SK-N-SH (cell line): Measurements from ENCODE around the gene PLCB1. TPM values are rescaled to one million over a fixed set of nuclear protein-coding genes. Genes with fewer than 3 reads are reported as not detected.

Experiments
- CTCF ChIA-PET: fragments of 300-600, 350-600 bp; formaldehyde crosslinking; extraction: SDS; loops from one replicate; lab custom pipeline; 2021; lab: Yijun Ruan, JAX
- POLR2A ChIA-PET: fragments of 350-600 bp; sonication (Branson Sonifier 250); formaldehyde crosslinking; extraction: SDS; loops from one replicate; lab custom pipeline; 2020; ENCODE audit warnings: antibody characterized with exemption, inconsistent platforms; lab: Yijun Ruan, JAX
- DNase-seq: peaks from one replicate; pipeline ENCODE4 v3.0.0; 2012
- H2AFZ ChIP-seq: fragments of 200-600 bp; sonication (generic); 2 replicates; pipeline ENCODE4 v1.8.1; 2016; ENCODE audit warnings: antibody characterized with exemption, mild to moderate bottlenecking, low read depth
- H3F3A ChIP-seq: fragments of 200-600 bp; sonication (generic); replicated peaks from 2 replicates; pipeline ENCODE3; 2016; ENCODE audit warnings: antibody characterized with exemption, mild to moderate bottlenecking; ENCODE audit not compliant: insufficient read depth
- H3K27ac ChIP-seq, 2 experiments: fragments of 200-500 bp in 1 of 2; fragments of 200-600 bp in 1 of 2; sonication (Bioruptor generic) in 1 of 2; sonication (generic), shearing (Covaris generic) in 1 of 2; 2 replicates each; pipeline versions ENCODE4 v1.5.1 to v1.6.1; 2014 to 2016; ENCODE audit warnings: low read depth in 2 of 2, inconsistent platforms in 1 of 2, low read length in 1 of 2, mild to moderate bottlenecking in 1 of 2, mixed read lengths in 1 of 2
- H3K27me3 ChIP-seq: fragments of 200-600 bp; sonication (generic), shearing (Covaris generic); 2 replicates; pipeline ENCODE4 v1.6.1; 2016; ENCODE audit warnings: mixed run types; ENCODE audit not compliant: insufficient read depth
- H3K36me3 ChIP-seq, 2 experiments: fragments of 200-500 bp in 1 of 2; fragments of 200-600 bp in 1 of 2; sonication (Bioruptor generic) in 1 of 2; sonication (generic) in 1 of 2; replicated peaks in 1 of 2; 2 replicates each; pipeline versions ENCODE3 to v1.5.1; 2014 to 2016; ENCODE audit warnings: low read length in 1 of 2, mild to moderate bottlenecking in 1 of 2; ENCODE audit not compliant: insufficient read depth in 2 of 2, control insufficient read depth in 1 of 2
- H3K4me1 ChIP-seq, 2 experiments: fragments of 200-500 bp in 1 of 2; fragments of 200-600 bp in 1 of 2; sonication (Bioruptor generic) in 1 of 2; sonication (generic), shearing (Covaris generic) in 1 of 2; 2 replicates each; pipeline versions ENCODE4 v1.5.1 to v1.6.1; 2014 to 2016; ENCODE audit warnings: low read depth in 1 of 2, low read length in 1 of 2, mixed run types in 1 of 2; ENCODE audit not compliant: insufficient read depth in 2 of 2, control insufficient read depth in 1 of 2
- H3K4me2 ChIP-seq: fragments of 200-600 bp; sonication (generic), shearing (Covaris generic); 2 replicates; pipeline ENCODE4 v1.6.1; 2017; ENCODE audit warnings: mixed run types
- H3K4me3 ChIP-seq, 2 experiments: fragments of 200-500 bp in 1 of 2; fragments of 200-600 bp in 1 of 2; sonication (Bioruptor generic) in 1 of 2; sonication (generic), shearing (Covaris generic) in 1 of 2; 2 replicates each; pipeline versions ENCODE4 v1.5.1 to v1.8.1; 2014 to 2016; ENCODE audit warnings: low read depth in 2 of 2, inconsistent platforms in 1 of 2, low read length in 1 of 2, mild to moderate bottlenecking in 1 of 2, mixed read lengths in 1 of 2, moderate library complexity in 1 of 2
- H3K79me2 ChIP-seq: fragments of 200-600 bp; sonication (generic); 2 replicates; pipeline ENCODE4 v1.8.1; 2017; ENCODE audit warnings: mild to moderate bottlenecking; ENCODE audit not compliant: insufficient read depth
- H3K9ac ChIP-seq: fragments of 200-600 bp; sonication (generic); 2 replicates; pipeline ENCODE4 v1.6.1; 2017; ENCODE audit warnings: mixed run types
- H3K9me2 ChIP-seq: fragments of 200-600 bp; sonication (generic); 2 replicates; pipeline ENCODE4 v1.6.1; 2017; ENCODE audit warnings: mixed run types
- H3K9me3 ChIP-seq: fragments of 200-600 bp; sonication (generic); 2 replicates; pipeline ENCODE4 v1.6.1; 2017; ENCODE audit warnings: mixed run types, mild to moderate bottlenecking, moderate library complexity
- H4K20me1 ChIP-seq: fragments of 200-600 bp; sonication (generic); 2 replicates; pipeline ENCODE4 v1.6.1; 2017; ENCODE audit warnings: mild to moderate bottlenecking, mixed run types; ENCODE audit not compliant: insufficient read depth
- CHD2 ChIP-seq: fragments of 150-350 bp; IDR thresholded peaks from 2 replicates; pipeline ENCODE4 v1.6.1; 2018; ENCODE audit warnings: low read length; ENCODE audit not compliant: partially characterized antibody
- ELF1 ChIP-seq: IDR thresholded peaks from 2 replicates; pipeline ENCODE4 v1.4.0; 2012
- FOXM1 ChIP-seq: IDR thresholded peaks from 2 replicates; pipeline ENCODE4 v1.4.0; 2012; ENCODE audit warnings: low read depth, mild to moderate bottlenecking
- GABPA ChIP-seq: IDR thresholded peaks from 2 replicates; pipeline ENCODE4 v1.4.0; 2012; ENCODE audit warnings: low read depth, mild to moderate bottlenecking
- GATA2 ChIP-seq: sonication (generic); formaldehyde crosslinking; IDR thresholded peaks from 2 replicates; pipeline ENCODE4 v1.5.0; 2020; ENCODE audit warnings: mild to moderate bottlenecking, missing genetic modification reagents
- JUND ChIP-seq: IDR thresholded peaks from 2 replicates; pipeline ENCODE4 v1.4.0; 2012
- MXI1 ChIP-seq: IDR thresholded peaks from 2 replicates; pipeline ENCODE4 v1.6.1; 2012; ENCODE audit warnings: mild to moderate bottlenecking, low read depth, low read length, improper control_type of control experiment
- NRF1 ChIP-seq: IDR thresholded peaks from 2 replicates; pipeline ENCODE4 v1.6.1; 2012; ENCODE audit warnings: low read depth, mild to moderate bottlenecking, low read length
- PBX3 ChIP-seq: IDR thresholded peaks from 2 replicates; pipeline ENCODE4; 2012
- POLR2AphosphoS5 ChIP-seq: IDR thresholded peaks from 2 replicates; pipeline ENCODE4 v1.6.1; 2012; ENCODE audit warnings: low read depth, low read length
- RXRA ChIP-seq: IDR thresholded peaks from 2 replicates; pipeline ENCODE4 v1.4.0; 2012; ENCODE audit warnings: low read depth, mild to moderate bottlenecking, borderline replicate concordance
- TCF12 ChIP-seq: IDR thresholded peaks from 2 replicates; pipeline ENCODE4 v1.4.0; 2012
- TEAD4 ChIP-seq: IDR thresholded peaks from 2 replicates; pipeline ENCODE4 v1.4.0; 2012; ENCODE audit warnings: mild to moderate bottlenecking, borderline replicate concordance; ENCODE audit not compliant: insufficient read depth
- USF1 ChIP-seq: IDR thresholded peaks from 2 replicates; pipeline ENCODE4 v1.4.0; 2012; ENCODE audit warnings: low read depth, borderline replicate concordance
- USF2 ChIP-seq: fragments of 150-350 bp; IDR thresholded peaks from 2 replicates; pipeline ENCODE4 v1.6.1; 2017; ENCODE audit warnings: antibody characterized with exemption, low read length, low read depth, borderline replicate concordance
- WGBS: methylation state at CpG from one replicate; pipeline ENCODE4 v1.1.6; 2017; ENCODE audit warnings: low lambda C conversion rate; 5-methylcytosine and 5-hydroxymethylcytosine counted together
- polyA plus RNA-seq, 3 experiments: library from polyadenylated mRNA; depleted of rRNA; stranded (reverse); fragments of >200 nt; gene quantifications; 2 replicates each; pipeline ENCODE4 v1.2.3, GENCODE V29; 2012
- TF ChIP-seq, protein P1 (sequence below): IDR thresholded peaks from 2 replicates; pipeline ENCODE4 v1.4.0; 2012; ENCODE audit warnings: low read depth

Gene PLCB1
- polyA plus RNA-seq, 1 of the 3 experiments (the other 2 are of a cell fraction): 10.5 TPM

GRCh38 chr20:8196096-8196495, 64.0 kb downstream of the PLCB1 start:
- Histone ChIP-seq H3K27me3 (no peaks in the 10 kb centered on the region), H3K4me1 (no peaks in the 10 kb centered on the region), H3K4me3 (no peak overlapping the region), H4K20me1 (no peaks in the 10 kb centered on the region), H3K27ac (no peak overlapping the region), H3K9me3 (0 out of 2 replicates have a peak, but pooled peaks cover 5% of the 10 kb centered on the region), H3K9me2 (no peaks in the 10 kb centered on the region), H3K79me2 (peaks cover 34% of the 10 kb centered on the region), H3K36me3 (peaks cover 7 to 15% of the 10 kb centered on the region in 2 experiments), H3F3A (peaks cover 5% of the 10 kb centered on the region), H2AFZ (no peak overlapping the region), H3K9ac (no peak overlapping the region), H3K4me2 (no peak overlapping the region)
- CTCF ChIA-PET: no interaction called here
- 80% methylated on average over 1 of the region's 1 CpG for WGBS
- DNase-seq: no peak
- TF ChIP-seq ELF1 (no peak), USF2 (no peak), PBX3 (no peak), TEAD4 (no peak), JUND (no peak), USF1 (no peak)
- POLR2A ChIA-PET: no interaction called here

- TF ChIP-seq TCF12 (no peak), FOXM1 (no peak), MXI1 (no peak), GABPA (no peak), JUND (no peak), RXRA (no peak), CHD2 (no peak), ELF1 (no peak), GATA2 (no peak), POLR2AphosphoS5 (no peak), NRF1 (no peak)
- TF ChIP-seq, protein P1, sequence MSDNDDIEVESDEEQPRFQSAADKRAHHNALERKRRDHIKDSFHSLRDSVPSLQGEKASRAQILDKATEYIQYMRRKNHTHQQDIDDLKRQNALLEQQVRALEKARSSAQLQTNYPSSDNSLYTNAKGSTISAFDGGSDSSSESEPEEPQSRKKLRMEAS: no peak
- H3K27me3 ChIP-seq: no peaks in the 10 kb centered on the region
- H3K9ac ChIP-seq: no peak overlapping the region
- ChIA-PET POLR2A (no interaction called here), CTCF (no interaction called here)
- no peaks in the 10 kb centered on the region for H4K20me1 ChIP-seq
- H3K36me3 ChIP-seq: peaks cover 0 to 3% of the 10 kb centered on the region in 2 experiments
- H3K4me1 ChIP-seq: no peaks in the 10 kb centered on the region
- DNase-seq: no peak
- no peak overlapping the region for H3K4me2 ChIP-seq
- H3F3A ChIP-seq: peaks cover 5% of the 10 kb centered on the region
- no peak overlapping the region for H3K4me3 ChIP-seq
- peaks cover 28% of the 10 kb centered on the region for H3K79me2 ChIP-seq
- H2AFZ ChIP-seq: no peak overlapping the region
- no peak overlapping the region for H3K27ac ChIP-seq
- no peaks in the 10 kb centered on the region for H3K9me3 ChIP-seq
- H3K9me2 ChIP-seq: no peaks in the 10 kb centered on the region
Observed at GRCh38 chr20:8200220-8200619, 68.2 kb downstream of the PLCB1 start.
